ENCODE results near the gene FAM241B. TPM values are rescaled to one million over a fixed set of nuclear protein-coding genes. Genes with fewer than 3 reads are reported as not detected.

FAM241B gene
- total RNA-seq, 1 experiment from 2014 or later: 18.0 TPM

GRCh38 chr10:69619626-69620025, 10.4 kb upstream of the FAM241B start:
- no peaks in the 10 kb centered on the region for H3K27me3 ChIP-seq (ENCODE audit: insufficient read depth, low read length)
- H3K27ac ChIP-seq (ENCODE audit: low read depth, low read length): no peak overlapping the region
- no peak overlapping the region for H3K9ac ChIP-seq (ENCODE audit: low read length)
- H3K36me3 ChIP-seq (ENCODE audit: control insufficient read depth in 1 of 2, insufficient read depth in 2 of 2, low read length in 2 of 2): no peaks in the 10 kb centered on the region
- DNase-seq (ENCODE audit: low read depth, low spot score): no peak
- no peak overlapping the region for H2AFZ ChIP-seq (ENCODE audit: low read depth, low read length, poor library complexity, severe bottlenecking)
- H3K79me2 ChIP-seq (ENCODE audit: insufficient read depth, low read length): no peaks in the 10 kb centered on the region
- H4K20me1 ChIP-seq (ENCODE audit: insufficient read depth): no peaks in the 10 kb centered on the region
- POLR2A ChIA-PET: no interaction called here
- no TSS peak for BruUV-seq (replicated peaks)
- H3K4me1 ChIP-seq (ENCODE audit: control insufficient read depth in 1 of 2, insufficient read depth in 2 of 2, low read length in 2 of 2): no peaks in the 10 kb centered on the region; a peak in 1 of 4 replicates
- TF ChIP-seq TCF7L2 (IDR thresholded peaks at IDR 0.05; ENCODE audit: borderline replicate concordance, extremely low read depth, insufficient read depth, insufficient read length) (no peak), SP1 (IDR thresholded peaks at IDR 0.05; ENCODE audit: low read depth) (no peak), REST (IDR thresholded peaks at IDR 0.05; ENCODE audit: low read depth) (no peak), ZBTB33 (IDR thresholded peaks at IDR 0.05; ENCODE audit: extremely low read depth, insufficient replicate concordance, low read length) (no peak), ELF1 (IDR thresholded peaks at IDR 0.05; ENCODE audit: borderline replicate concordance, low read depth) (no peak), ZFX (IDR thresholded peaks at IDR 0.05) (no peak), POLR2A (IDR thresholded peaks at IDR 0.05; ENCODE audit: borderline replicate concordance, extremely low read depth, insufficient read depth, insufficient read length) (no peak), FOSL1 (IDR thresholded peaks at IDR 0.05; ENCODE audit: low read depth) (no peak), SRF (IDR thresholded peaks at IDR 0.05; ENCODE audit: low read depth) (no peak), CBX3 (IDR thresholded peaks at IDR 0.05; ENCODE audit: low read depth) (no peak), ZNF274 (IDR thresholded peaks at IDR 0.05; ENCODE audit: low read depth, low read length) (no peak), EZH2 (IDR thresholded peaks at IDR 0.05) (no peak), ATF3 (IDR thresholded peaks at IDR 0.05) (no peak), SIN3A (IDR thresholded peaks at IDR 0.05; ENCODE audit: low read depth) (no peak), YY1 (IDR thresholded peaks at IDR 0.05; ENCODE audit: extremely low read depth, insufficient replicate concordance, low read depth, low read length) (no peak)
- intact Hi-C loops (cut with micrococcal nuclease): no loop called here
- no peak for ATAC-seq
- H3K9me2 ChIP-seq (ENCODE audit: insufficient read depth): no peaks in the 10 kb centered on the region
- H3K4me2 ChIP-seq (ENCODE audit: low read length): no peak overlapping the region
- H3K9me3 ChIP-seq (ENCODE audit: control insufficient read depth in 1 of 2, insufficient read depth in 1 of 2, low read depth in 1 of 2, low read length in 2 of 2): peaks cover 0 to 3% of the 10 kb centered on the region in 2 experiments; a peak in 2 of 4 replicates
- CTCF ChIA-PET: interaction anchor here (0.8 kb wide), 1 partner anchor 10 kb away, joined by 3 read pairs; no protein-coding TSS in a partner anchor
- H3K4me3 ChIP-seq (replicated peaks in 1 of 2; ENCODE audit: low read depth in 1 of 2, low read length in 2 of 2): no peak overlapping the region
- RAD21 ChIA-PET (ENCODE audit: low non-redundant PET in 1 of 2, low total read pairs in 2 of 2, uncharacterized antibody in 2 of 2, unreplicated experiment in 2 of 2): no interaction called here

All from HCT116 (cell line).